Neural cell (in vitro differentiated cells): ENCODE data around the gene TPH2. TPM values are rescaled to one million over a fixed set of nuclear protein-coding genes. Genes with fewer than 3 reads are reported as not detected.

Source experiments
- H2AFZ ChIP-seq: fragments of 200-600, 300-800 bp; sonication (generic), shearing (Covaris generic); 2 replicates; pipeline ENCODE4 v1.6.0; 2014; ENCODE audit warnings: low read depth, mild to moderate bottlenecking, antibody characterized with exemption, low read length, moderate library complexity
- H3F3A ChIP-seq: fragments of 200-600 bp; shearing (Covaris generic); 2 replicates; pipeline ENCODE4 v1.6.1; 2016; ENCODE audit warnings: mild to moderate bottlenecking, moderate library complexity, mixed read lengths, antibody characterized with exemption, low read length; ENCODE audit not compliant: insufficient read depth, poor library complexity, severe bottlenecking
- H3K27ac ChIP-seq: fragments of 200-600, 300-800 bp; sonication (generic), shearing (Covaris generic); 2 replicates; pipeline ENCODE4 v1.5.1; 2014; ENCODE audit warnings: mild to moderate bottlenecking, low read length, moderate library complexity
- H3K27me3 ChIP-seq: fragments of 300-800, 200-600 bp; sonication (generic), shearing (Covaris generic); 2 replicates; pipeline ENCODE4 v1.6.0; 2014; ENCODE audit warnings: mild to moderate bottlenecking, low read depth, low read length, moderate library complexity; ENCODE audit not compliant: insufficient read depth
- H3K36me3 ChIP-seq: fragments of 300-800, 200-600 bp; sonication (generic), shearing (Covaris generic); 2 replicates; pipeline ENCODE4 v1.5.1; 2014; ENCODE audit warnings: mild to moderate bottlenecking, antibody characterized with exemption, low read length, moderate library complexity; ENCODE audit not compliant: insufficient read depth
- H3K4me2 ChIP-seq: fragments of 300-800, 200-600 bp; sonication (generic), shearing (Covaris generic); 2 replicates; pipeline ENCODE4 v1.6.0; 2014; ENCODE audit warnings: mild to moderate bottlenecking, low read length
- H3K4me3 ChIP-seq: fragments of 300-800, 200-600 bp; sonication (generic), shearing (Covaris generic); 2 replicates; pipeline ENCODE4 v1.5.1; 2014; ENCODE audit warnings: mild to moderate bottlenecking, low read length, moderate library complexity
- H3K79me2 ChIP-seq: fragments of 200-600 bp; shearing (Covaris generic); replicated peaks from 2 replicates; pipeline ENCODE4 v1.6.0; 2014; ENCODE audit warnings: mild to moderate bottlenecking, low read length, moderate library complexity; ENCODE audit not compliant: insufficient read depth
- H3K9ac ChIP-seq: fragments of 300-800, 200-600 bp; sonication (generic), shearing (Covaris generic); 2 replicates; pipeline ENCODE4 v1.6.1; 2016; ENCODE audit warnings: mild to moderate bottlenecking, low read length, mixed read lengths
- H3K9me2 ChIP-seq: fragments of 200-600 bp; shearing (Covaris generic); 2 replicates; pipeline ENCODE4 v1.6.1; 2016; ENCODE audit warnings: mild to moderate bottlenecking, low read length, mixed read lengths; ENCODE audit not compliant: insufficient read depth
- H3K9me3 ChIP-seq: fragments of 200-600, 300-800 bp; sonication (generic), shearing (Covaris generic); 2 replicates; pipeline ENCODE4 v1.6.1; 2016; ENCODE audit warnings: mild to moderate bottlenecking, mixed run types, low read length, moderate library complexity, mixed read lengths
- H4K20me1 ChIP-seq: fragments of 200-600 bp; shearing (Covaris generic); 2 replicates; pipeline ENCODE4 v1.6.1; 2016; ENCODE audit warnings: mild to moderate bottlenecking, mixed run types; ENCODE audit not compliant: insufficient read depth
- EP300 ChIP-seq: fragments of 450-650 bp; conservative IDR thresholded peaks from 2 replicates; pipeline ENCODE4 v1.6.1; 2014; ENCODE audit warnings: antibody characterized with exemption, mild to moderate bottlenecking, moderate library complexity; ENCODE audit not compliant: poor library complexity, severe bottlenecking
- EZH2 ChIP-seq: fragments of 200-600, 300-800 bp; shearing (Covaris generic), sonication (generic); IDR thresholded peaks from 2 replicates; pipeline ENCODE4 v1.6.1; 2014; ENCODE audit warnings: antibody characterized with exemption, low read length, borderline replicate concordance, mild to moderate bottlenecking; ENCODE audit not compliant: insufficient read depth, poor library complexity, severe bottlenecking
- MXI1 ChIP-seq: fragments of 450-650 bp; conservative IDR thresholded peaks from 2 replicates; pipeline ENCODE4 v1.6.1; 2014; ENCODE audit warnings: antibody characterized with exemption, mild to moderate bottlenecking; ENCODE audit not compliant: poor library complexity, severe bottlenecking
- POLR2AphosphoS5 ChIP-seq: IDR thresholded peaks from 2 replicates; pipeline ENCODE4 v1.6.1; 2012
- RAD21 ChIP-seq: fragments of 450-650 bp; conservative IDR thresholded peaks from 2 replicates; pipeline ENCODE4 v1.6.1; 2014; ENCODE audit warnings: antibody characterized with exemption, mild to moderate bottlenecking, moderate library complexity
- SMC3 ChIP-seq: fragments of 450-650 bp; conservative IDR thresholded peaks from 2 replicates; pipeline ENCODE4 v1.6.1; 2014; ENCODE audit warnings: antibody characterized with exemption, mild to moderate bottlenecking, moderate library complexity; ENCODE audit not compliant: poor library complexity
- TAF1 ChIP-seq: IDR thresholded peaks from 2 replicates; pipeline ENCODE4 v1.6.1; 2012; ENCODE audit warnings: low read depth
- polyA plus RNA-seq: library from polyadenylated mRNA; depleted of rRNA; stranded (reverse); fragments of >200 nt; gene quantifications from 2 replicates; pipeline ENCODE4 v1.2.3, GENCODE V29; 2014
- TF ChIP-seq, protein P1 (sequence below): IDR thresholded peaks from 2 replicates; pipeline ENCODE4 v1.6.1; 2012; ENCODE audit warnings: borderline replicate concordance
- TF ChIP-seq, protein P2 (sequence below): fragments of 450-650 bp; IDR thresholded peaks from 2 replicates; pipeline ENCODE4 v1.5.1; 2014; ENCODE audit warnings: antibody characterized with exemption, mild to moderate bottlenecking, moderate library complexity; ENCODE audit not compliant: poor library complexity, severe bottlenecking

The TPH2 gene
- polyA plus RNA-seq, 1 donor from 2014 or later, result 0.33 TPM

DNA sequence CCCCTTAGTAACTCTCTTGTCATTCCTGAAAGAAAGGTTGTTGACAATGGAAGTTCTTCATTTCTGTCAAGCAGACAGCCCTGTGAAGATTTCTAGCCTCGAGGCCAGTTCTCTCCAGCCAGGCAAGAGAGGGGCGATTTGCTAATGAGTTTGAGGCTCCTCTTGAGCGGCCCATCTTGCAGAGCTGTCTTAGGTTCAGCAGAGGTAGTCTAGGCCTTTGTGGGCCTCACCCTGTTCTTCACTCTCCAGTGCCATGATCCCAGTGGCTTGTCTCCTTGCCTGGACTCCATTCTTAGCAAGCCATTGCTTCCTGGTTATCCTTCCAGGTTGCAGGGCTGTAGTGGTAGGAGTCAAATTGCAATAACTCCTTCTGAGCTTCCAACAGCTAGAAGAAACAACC, 9.7 kb downstream of the TPH2 start:
- Histone ChIP-seq H3K9me2 (no peaks in the 10 kb centered on the region), H3K9ac (no peak overlapping the region), H3K4me3 (no peak overlapping the region), H3K79me2 (no peaks in the 10 kb centered on the region), H3K9me3 (no peaks in the 10 kb centered on the region), H3F3A (no peaks in the 10 kb centered on the region), H3K36me3 (no peaks in the 10 kb centered on the region), H3K27ac (no peak overlapping the region), H3K4me2 (no peak overlapping the region), H3K27me3 (no peaks in the 10 kb centered on the region), H4K20me1 (no peaks in the 10 kb centered on the region), H2AFZ (no peak overlapping the region)
- TF ChIP-seq RAD21, result no peak
- TF ChIP-seq SMC3, result no peak
- TF ChIP-seq MXI1, result no peak
- no peak for TF ChIP-seq EZH2
- TF ChIP-seq, protein P1, sequence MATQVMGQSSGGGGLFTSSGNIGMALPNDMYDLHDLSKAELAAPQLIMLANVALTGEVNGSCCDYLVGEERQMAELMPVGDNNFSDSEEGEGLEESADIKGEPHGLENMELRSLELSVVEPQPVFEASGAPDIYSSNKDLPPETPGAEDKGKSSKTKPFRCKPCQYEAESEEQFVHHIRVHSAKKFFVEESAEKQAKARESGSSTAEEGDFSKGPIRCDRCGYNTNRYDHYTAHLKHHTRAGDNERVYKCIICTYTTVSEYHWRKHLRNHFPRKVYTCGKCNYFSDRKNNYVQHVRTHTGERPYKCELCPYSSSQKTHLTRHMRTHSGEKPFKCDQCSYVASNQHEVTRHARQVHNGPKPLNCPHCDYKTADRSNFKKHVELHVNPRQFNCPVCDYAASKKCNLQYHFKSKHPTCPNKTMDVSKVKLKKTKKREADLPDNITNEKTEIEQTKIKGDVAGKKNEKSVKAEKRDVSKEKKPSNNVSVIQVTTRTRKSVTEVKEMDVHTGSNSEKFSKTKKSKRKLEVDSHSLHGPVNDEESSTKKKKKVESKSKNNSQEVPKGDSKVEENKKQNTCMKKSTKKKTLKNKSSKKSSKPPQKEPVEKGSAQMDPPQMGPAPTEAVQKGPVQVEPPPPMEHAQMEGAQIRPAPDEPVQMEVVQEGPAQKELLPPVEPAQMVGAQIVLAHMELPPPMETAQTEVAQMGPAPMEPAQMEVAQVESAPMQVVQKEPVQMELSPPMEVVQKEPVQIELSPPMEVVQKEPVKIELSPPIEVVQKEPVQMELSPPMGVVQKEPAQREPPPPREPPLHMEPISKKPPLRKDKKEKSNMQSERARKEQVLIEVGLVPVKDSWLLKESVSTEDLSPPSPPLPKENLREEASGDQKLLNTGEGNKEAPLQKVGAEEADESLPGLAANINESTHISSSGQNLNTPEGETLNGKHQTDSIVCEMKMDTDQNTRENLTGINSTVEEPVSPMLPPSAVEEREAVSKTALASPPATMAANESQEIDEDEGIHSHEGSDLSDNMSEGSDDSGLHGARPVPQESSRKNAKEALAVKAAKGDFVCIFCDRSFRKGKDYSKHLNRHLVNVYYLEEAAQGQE, result no peak
- no peak for TF ChIP-seq POLR2AphosphoS5
- no peak for TF ChIP-seq TAF1
- TF ChIP-seq EP300, result no peak
- TF ChIP-seq, protein P2, sequence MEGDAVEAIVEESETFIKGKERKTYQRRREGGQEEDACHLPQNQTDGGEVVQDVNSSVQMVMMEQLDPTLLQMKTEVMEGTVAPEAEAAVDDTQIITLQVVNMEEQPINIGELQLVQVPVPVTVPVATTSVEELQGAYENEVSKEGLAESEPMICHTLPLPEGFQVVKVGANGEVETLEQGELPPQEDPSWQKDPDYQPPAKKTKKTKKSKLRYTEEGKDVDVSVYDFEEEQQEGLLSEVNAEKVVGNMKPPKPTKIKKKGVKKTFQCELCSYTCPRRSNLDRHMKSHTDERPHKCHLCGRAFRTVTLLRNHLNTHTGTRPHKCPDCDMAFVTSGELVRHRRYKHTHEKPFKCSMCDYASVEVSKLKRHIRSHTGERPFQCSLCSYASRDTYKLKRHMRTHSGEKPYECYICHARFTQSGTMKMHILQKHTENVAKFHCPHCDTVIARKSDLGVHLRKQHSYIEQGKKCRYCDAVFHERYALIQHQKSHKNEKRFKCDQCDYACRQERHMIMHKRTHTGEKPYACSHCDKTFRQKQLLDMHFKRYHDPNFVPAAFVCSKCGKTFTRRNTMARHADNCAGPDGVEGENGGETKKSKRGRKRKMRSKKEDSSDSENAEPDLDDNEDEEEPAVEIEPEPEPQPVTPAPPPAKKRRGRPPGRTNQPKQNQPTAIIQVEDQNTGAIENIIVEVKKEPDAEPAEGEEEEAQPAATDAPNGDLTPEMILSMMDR, result no peak

DNA sequence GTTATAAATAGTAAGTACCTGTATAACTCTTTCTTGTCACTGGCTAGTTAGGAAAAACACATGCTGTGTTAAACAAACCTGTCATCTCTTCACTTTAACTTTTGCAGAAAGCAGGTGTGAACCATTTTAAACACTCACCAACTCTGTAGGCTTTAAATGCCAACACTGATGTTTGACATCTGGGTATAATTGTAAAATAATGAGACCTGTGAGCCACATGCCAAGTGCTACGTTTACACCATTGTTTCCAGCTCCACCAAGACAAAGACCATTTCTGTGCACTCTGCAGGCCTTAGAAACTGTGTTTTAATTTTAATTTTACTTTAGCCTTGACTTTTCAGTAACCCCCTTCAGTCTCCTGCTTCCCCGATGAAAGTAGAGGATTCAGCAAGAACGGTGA, 11.0 kb downstream of the TPH2 start:
- Histone ChIP-seq H3K4me2 (no peak overlapping the region), H2AFZ (no peak overlapping the region), H3K27me3 (no peaks in the 10 kb centered on the region), H3K9ac (no peak overlapping the region), H3K27ac (no peak overlapping the region), H3K9me2 (no peaks in the 10 kb centered on the region), H3K36me3 (no peaks in the 10 kb centered on the region), H3K4me3 (no peak overlapping the region), H3K79me2 (no peaks in the 10 kb centered on the region), H3K9me3 (no peaks in the 10 kb centered on the region), H3F3A (no peaks in the 10 kb centered on the region), H4K20me1 (no peaks in the 10 kb centered on the region)
- TF ChIP-seq MXI1 (no peak), EP300 (no peak), POLR2AphosphoS5 (no peak)
- TF ChIP-seq, protein P1, result no peak
